Activated CD8-positive, alpha-beta T cell treated with anti-CD3 and anti-CD28 coated beads for 36 hours (primary cell): Measurements from ENCODE around the gene GRAMD1A. TPM values are rescaled to one million over a fixed set of nuclear protein-coding genes. Genes with fewer than 3 reads are reported as not detected.

Source experiments
- ATAC-seq: fragments of 200-7000 bp; cut with Tn5 transposase; one replicate; pipeline ENCODE4 v1.10.0; 2021; ENCODE audit warnings: mild to moderate bottlenecking, moderate library complexity
- CTCF ChIA-PET: fragments of 350-600 bp; sonication (Branson Sonifier 250); formaldehyde crosslinking; loops from one replicate; lab custom pipeline; 2021; ENCODE audit warnings: antibody characterized with exemption; lab: Charles Lee
- POLR2A ChIA-PET: fragments of 350-600 bp; sonication (Branson Sonifier 250); formaldehyde crosslinking; loops from one replicate; lab custom pipeline; 2021; ENCODE audit warnings: antibody characterized with exemption; lab: Charles Lee
- DNase-seq: peaks from one replicate; pipeline ENCODE4 v3.0.0-alpha.2; 2020
- H3K27ac Mint-ChIP-seq: one replicate; pipeline ENCODE4 v1.8.0; 2021; ENCODE audit warnings: mild to moderate bottlenecking, mixed read lengths
- H3K27me3 Mint-ChIP-seq: one replicate; pipeline ENCODE4 v1.8.0; 2021; ENCODE audit warnings: mixed read lengths
- H3K36me3 Mint-ChIP-seq: one replicate; pipeline ENCODE4 v1.8.0; 2021; ENCODE audit warnings: low read depth, mixed read lengths
- H3K4me1 Mint-ChIP-seq: one replicate; pipeline ENCODE4 v1.8.0; 2021; ENCODE audit warnings: low read depth, mixed read lengths
- H3K4me3 Mint-ChIP-seq: one replicate; pipeline ENCODE4 v1.8.0; 2021; ENCODE audit warnings: mild to moderate bottlenecking, moderate library complexity, mixed read lengths
- H3K9me3 Mint-ChIP-seq: one replicate; pipeline ENCODE4 v1.8.0; 2021; ENCODE audit warnings: mixed read lengths
- CTCF ChIP-seq: fragments of 200-600 bp; IDR thresholded peaks from one replicate; pipeline ENCODE4 v1.8.0; 2022; ENCODE audit warnings: antibody characterized with exemption, mild to moderate bottlenecking
- intact Hi-C: fragments of 100-400 bp; cut with micrococcal nuclease; formaldehyde crosslinking; loops from one replicate; pipeline ENCODE4 v1.10.0; 2022
- total RNA-seq, 2 experiments: library from RNA; stranded (reverse); gene quantifications; one replicate each; pipeline ENCODE4 v1.2.3, GENCODE V29; 2021

GRAMD1A gene
- total RNA-seq, 2 experiments from 2014 or later: 128 to 134 TPM

DNA sequence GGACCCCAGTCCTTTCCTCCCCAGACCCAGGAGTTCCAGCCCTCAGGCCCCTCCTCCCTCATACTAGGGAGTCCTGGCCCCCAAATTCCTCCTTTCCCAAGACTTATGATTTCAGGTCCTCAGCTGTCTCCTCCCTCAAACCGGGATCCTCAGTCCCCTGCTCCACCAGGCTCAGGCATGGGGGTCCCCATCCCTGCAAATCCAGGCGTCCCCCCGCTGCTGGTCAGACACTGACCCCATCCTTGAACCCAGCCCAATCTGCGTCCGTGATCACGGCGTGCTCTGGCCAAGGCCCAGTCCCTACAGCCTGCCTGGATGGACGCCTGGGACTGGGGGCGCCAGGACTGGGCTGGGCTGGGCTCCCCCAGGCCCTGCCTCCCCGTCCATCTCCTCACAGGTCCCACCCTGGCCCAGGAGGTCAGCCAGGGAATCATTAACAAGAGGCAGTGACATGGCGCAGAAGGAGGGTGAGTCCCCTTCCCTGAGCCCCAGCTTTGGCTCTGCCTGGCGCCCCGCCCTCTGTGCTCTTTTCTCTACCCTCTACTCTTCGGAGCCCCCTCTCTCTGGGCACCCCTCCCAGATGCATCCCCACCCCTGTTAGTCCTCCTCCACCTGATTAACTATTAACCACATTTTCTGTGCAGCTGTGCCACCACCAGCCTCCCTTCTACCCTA, 42.1 kb downstream of the GRAMD1A start:
- POLR2A ChIA-PET: interaction anchor here (0.8 to 1.0 kb wide), 2 partner anchors 15 to 16 kb away, joined by 3 to 4 read pairs; no protein-coding TSS in a partner anchor
- no peak for TF ChIP-seq CTCF
- Mint-ChIP-seq H3K9me3 (no peaks in the 10 kb centered on the region), H3K27me3 (peaks cover 6% of the 10 kb centered on the region), H3K36me3 (no peaks in the 10 kb centered on the region), H3K4me3 (no peak overlapping the region), H3K4me1 (peaks cover 13% of the 10 kb centered on the region), H3K27ac (no peak overlapping the region)
- CTCF ChIA-PET: interaction anchor here (1.8 to 2.5 kb wide), 2 partner anchors 25 to 72 kb away, joined by 5 to 20 read pairs; no protein-coding TSS in a partner anchor
- intact Hi-C loops: no loop called here
- no peak for DNase-seq
- no peak for ATAC-seq

DNA sequence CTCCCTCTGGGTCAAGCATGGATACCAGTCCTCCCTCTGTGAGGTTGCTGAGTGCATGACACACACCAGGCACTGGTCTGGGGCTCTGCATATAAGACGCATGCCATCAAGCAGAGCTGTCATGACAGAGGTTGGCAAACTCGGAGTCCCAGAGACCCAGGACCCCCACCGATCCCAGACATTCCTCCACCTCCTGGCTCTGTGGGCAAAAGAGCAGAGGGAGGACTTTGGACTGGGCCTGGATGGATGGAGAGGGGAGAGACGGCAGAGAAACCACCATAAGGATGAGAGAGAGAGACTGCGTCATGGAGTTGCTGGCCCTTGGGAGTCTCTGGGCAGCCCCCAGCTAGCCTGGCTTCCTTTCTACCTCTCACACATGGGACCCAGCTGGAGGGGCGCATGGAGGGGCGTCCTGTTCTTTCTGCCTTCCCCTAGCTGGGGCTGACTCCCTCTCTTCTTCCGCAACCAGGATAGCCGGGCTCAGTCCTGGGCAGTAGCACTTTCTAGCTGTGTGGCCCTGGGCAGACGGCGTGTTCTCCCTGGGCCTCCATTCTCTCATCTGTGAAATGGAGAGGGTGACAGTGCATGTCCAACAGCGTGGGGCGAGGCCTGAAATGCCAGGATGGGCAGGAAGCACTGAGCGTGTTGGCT, 43.0 kb downstream of the GRAMD1A start:
- TF ChIP-seq CTCF: no peak
- DNase-seq: no peak
- ATAC-seq: no peak
- H3K27ac Mint-ChIP-seq: no peak overlapping the region
- intact Hi-C loops: no loop called here
- H3K4me3 Mint-ChIP-seq: no peak overlapping the region
- POLR2A ChIA-PET: interaction anchor here (0.6 to 1.6 kb wide), 3 partner anchors 14 to 105 kb away, joined by 3 to 6 read pairs (median 3); no protein-coding TSS in a partner anchor
- H3K9me3 Mint-ChIP-seq: no peaks in the 10 kb centered on the region
- peaks cover 13% of the 10 kb centered on the region for H3K4me1 Mint-ChIP-seq
- peaks cover 6% of the 10 kb centered on the region for H3K27me3 Mint-ChIP-seq
- H3K36me3 Mint-ChIP-seq: no peaks in the 10 kb centered on the region
- CTCF ChIA-PET: interaction anchor here (1.1 to 2.6 kb wide), 15 partner anchors 11 to 114 kb away, joined by 4 to 40 read pairs (median 12); no protein-coding TSS in a partner anchor

- intact Hi-C loops: no loop called here
- no peak overlapping the region for H3K27ac Mint-ChIP-seq
- DNase-seq (no peak), ATAC-seq (no peak)
- H3K27me3 Mint-ChIP-seq: peaks cover 6% of the 10 kb centered on the region
- no peaks in the 10 kb centered on the region for H3K36me3 Mint-ChIP-seq
- CTCF ChIA-PET: interaction anchor here (0.5 to 2.7 kb wide), 44 partner anchors 10 to 396 kb away, joined by 3 to 40 read pairs (median 4); partner anchors contain the start of gene ZNF30
- POLR2A ChIA-PET: interaction anchor here (1.0 to 1.6 kb wide), 2 partner anchors 15 to 97 kb away, joined by 3 to 6 read pairs; no protein-coding TSS in a partner anchor
- no peak for TF ChIP-seq CTCF
- H3K9me3 Mint-ChIP-seq: no peaks in the 10 kb centered on the region
- peaks cover 13% of the 10 kb centered on the region for H3K4me1 Mint-ChIP-seq
- no peak overlapping the region for H3K4me3 Mint-ChIP-seq
Measured at GRCh38 chr19:35043906-35044305, 43.8 kb downstream of the GRAMD1A start.

DNA sequence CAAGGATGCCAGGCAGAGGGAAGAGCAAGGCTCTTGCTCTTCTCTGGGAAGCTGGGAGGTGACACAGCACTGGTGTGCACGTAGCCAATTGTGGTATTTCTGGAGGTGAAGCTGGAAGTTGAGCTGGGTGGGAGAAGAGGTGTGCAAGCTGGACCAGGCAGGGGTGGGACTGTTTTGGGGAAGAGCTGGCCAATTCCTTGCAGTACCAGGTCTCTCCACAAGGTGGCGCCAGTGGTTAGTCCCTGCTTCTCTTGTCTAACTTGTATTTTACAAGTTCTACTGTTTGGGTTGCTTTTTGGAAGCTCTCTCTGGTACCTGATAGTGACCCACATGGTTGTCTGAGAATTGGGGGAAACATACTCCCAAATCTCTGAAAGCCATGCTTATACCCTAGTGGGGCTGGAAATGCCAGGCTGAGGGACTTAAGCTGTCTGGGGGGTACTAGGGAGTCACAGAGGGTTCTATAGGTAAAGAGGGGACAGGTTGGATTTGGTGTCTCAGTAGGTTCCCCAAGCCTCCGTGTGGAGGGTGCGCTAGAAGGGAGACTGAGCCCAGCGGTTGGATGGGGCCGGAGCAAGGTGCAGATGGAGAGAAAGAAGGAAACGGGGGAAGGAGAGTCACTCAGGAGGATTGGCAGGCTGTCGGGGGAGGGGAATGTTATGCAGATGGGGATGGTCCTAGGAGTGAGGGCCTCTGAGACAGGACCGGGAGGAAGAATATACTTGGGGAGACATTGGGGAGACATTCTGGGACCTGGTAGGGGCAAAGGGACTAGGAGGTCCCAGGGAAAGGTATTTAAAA, 44.4 kb downstream of the GRAMD1A start:
- Mint-ChIP-seq H3K9me3 (no peaks in the 10 kb centered on the region), H3K36me3 (no peaks in the 10 kb centered on the region), H3K4me3 (no peak overlapping the region), H3K27me3 (peaks cover 6% of the 10 kb centered on the region), H3K27ac (no peak overlapping the region), H3K4me1 (peaks cover 13% of the 10 kb centered on the region)
- ChIA-PET CTCF (interaction anchor here (0.5 to 2.7 kb wide), 51 partner anchors 10 to 396 kb away, joined by 3 to 40 read pairs (median 4); partner anchors contain the start of gene ZNF30), POLR2A (interaction anchor here (1.0 to 1.6 kb wide), 2 partner anchors 15 to 97 kb away, joined by 3 to 6 read pairs; no protein-coding TSS in a partner anchor)
- ATAC-seq (no peak), DNase-seq (peak; percentile 69)
- intact Hi-C loops: no loop called here
- TF ChIP-seq CTCF: peak; percentile 98
